Panc1 (cell line): ENCODE data around the gene CIB2. TPM values are rescaled to one million over a fixed set of nuclear protein-coding genes. Genes with fewer than 3 reads are reported as not detected.
"Not testable (repeated sequence)": the region's sequence is repeated elsewhere in the genome, so short reads cannot be mapped to it uniquely, and the experiment has no call there.

Experiments used
- ATAC-seq: fragments of 200-7000 bp; cut with Tn5 transposase; 2 replicates; pipeline ENCODE4 v1.9.1; 2020; ENCODE audit warnings: mild to moderate bottlenecking, moderate library complexity
- BruUV-seq: library from RNA; stranded (reverse); fragments of 400-500 nt; replicated peaks from 2 replicates; lab custom pipeline; 2021; lab: Mats Ljungman, UMichigan
- CTCF ChIA-PET: fragments of 300-600 bp; sonication (Branson Sonifier 250); formaldehyde crosslinking; loops from one replicate; lab custom pipeline; 2022; ENCODE audit warnings: antibody characterized with exemption; lab: Charles Lee
- POLR2A ChIA-PET: fragments of 300-600 bp; sonication (Branson Sonifier 250); formaldehyde crosslinking; loops from one replicate; lab custom pipeline; 2022; ENCODE audit warnings: antibody characterized with exemption; lab: Charles Lee
- DNase-seq: peaks from one replicate; pipeline ENCODE4 v3.0.0-alpha.2; 2010; ENCODE audit warnings: low read depth, low spot score
- H3K27ac ChIP-seq: 2 replicates; pipeline ENCODE4 v1.5.1; 2011; ENCODE audit warnings: mild to moderate bottlenecking, low read length, inconsistent platforms
- H3K27me3 ChIP-seq: fragments of 200-500 bp; sonication (Bioruptor generic); 2 replicates; pipeline ENCODE4 v1.6.0; 2014; ENCODE audit warnings: low read length, inconsistent platforms; ENCODE audit not compliant: control insufficient read depth, insufficient read depth
- H3K36me3 ChIP-seq: fragments of 200-500 bp; sonication (Bioruptor generic); 2 replicates; pipeline ENCODE4 v1.5.1; 2014; ENCODE audit warnings: inconsistent platforms, mild to moderate bottlenecking, low read length, moderate library complexity; ENCODE audit not compliant: control insufficient read depth, insufficient read depth
- H3K4me1 ChIP-seq: 2 replicates; pipeline ENCODE4 v1.5.1; 2011; ENCODE audit warnings: inconsistent platforms, mild to moderate bottlenecking, low read length, moderate library complexity; ENCODE audit not compliant: control insufficient read depth, insufficient read depth
- H3K4me3 ChIP-seq, 2 experiments: 2 replicates each; pipeline ENCODE4 v1.5.1; 2011 to 2012; ENCODE audit warnings: low read depth in 2 of 2, low read length in 2 of 2, mild to moderate bottlenecking in 2 of 2, inconsistent platforms in 1 of 2, moderate library complexity in 1 of 2
- H3K9me3 ChIP-seq: fragments of 200-500 bp; sonication (Bioruptor generic); 2 replicates; pipeline ENCODE4 v1.5.1; 2014; ENCODE audit warnings: low read depth, mild to moderate bottlenecking, inconsistent platforms, low read length, moderate library complexity; ENCODE audit not compliant: control insufficient read depth, insufficient read depth
- POLR2AphosphoS5 ChIP-seq: IDR thresholded peaks from 2 replicates; pipeline ENCODE4 v1.6.1; 2012; ENCODE audit warnings: mild to moderate bottlenecking, low read depth, low read length, moderate library complexity
- SIN3A ChIP-seq: IDR thresholded peaks from 2 replicates; pipeline ENCODE4 v1.6.1; 2012; ENCODE audit warnings: low read depth, mild to moderate bottlenecking, low read length, moderate library complexity, borderline replicate concordance; ENCODE audit not compliant: insufficient read depth
- TCF7L2 ChIP-seq: IDR thresholded peaks from 2 replicates; pipeline ENCODE4 v1.6.1; 2011; ENCODE audit warnings: mild to moderate bottlenecking, low read depth, low read length, inconsistent platforms
- in situ Hi-C: cut with HindIII; loops from 2 replicates; pipeline ENCODE4 v1.10.0; 2016; ENCODE audit warnings: low sequenced_read_pairs, low pct_unique_long_range_greater_than_20kb
- intact Hi-C: fragments of 100-400 bp; cut with micrococcal nuclease; formaldehyde crosslinking; loops from one replicate; pipeline ENCODE4 v1.10.0; 2022; ENCODE audit not compliant: unreplicated experiment
- total RNA-seq: library from RNA; stranded (reverse); gene quantifications from one replicate; pipeline ENCODE4 v1.2.1, GENCODE V29; 2021; ENCODE audit not compliant: unreplicated experiment
- TF ChIP-seq, protein P1 (sequence below): fragments of 450-650 bp; IDR thresholded peaks from 2 replicates; pipeline ENCODE4 v1.5.1; 2017; ENCODE audit warnings: mild to moderate bottlenecking
- TF ChIP-seq, protein P2 (sequence below), 2 experiments: IDR thresholded peaks; 2 replicates each; pipeline ENCODE4 v1.6.1; 2011 to 2012; ENCODE audit warnings: low read depth in 2 of 2, control low read depth in 1 of 2, low read length in 1 of 2, mild to moderate bottlenecking in 1 of 2, moderate library complexity in 1 of 2; ENCODE audit not compliant: insufficient read depth in 1 of 2

CIB2 gene
- total RNA-seq, 1 experiment from 2014 or later: 37.3 TPM

DNA sequence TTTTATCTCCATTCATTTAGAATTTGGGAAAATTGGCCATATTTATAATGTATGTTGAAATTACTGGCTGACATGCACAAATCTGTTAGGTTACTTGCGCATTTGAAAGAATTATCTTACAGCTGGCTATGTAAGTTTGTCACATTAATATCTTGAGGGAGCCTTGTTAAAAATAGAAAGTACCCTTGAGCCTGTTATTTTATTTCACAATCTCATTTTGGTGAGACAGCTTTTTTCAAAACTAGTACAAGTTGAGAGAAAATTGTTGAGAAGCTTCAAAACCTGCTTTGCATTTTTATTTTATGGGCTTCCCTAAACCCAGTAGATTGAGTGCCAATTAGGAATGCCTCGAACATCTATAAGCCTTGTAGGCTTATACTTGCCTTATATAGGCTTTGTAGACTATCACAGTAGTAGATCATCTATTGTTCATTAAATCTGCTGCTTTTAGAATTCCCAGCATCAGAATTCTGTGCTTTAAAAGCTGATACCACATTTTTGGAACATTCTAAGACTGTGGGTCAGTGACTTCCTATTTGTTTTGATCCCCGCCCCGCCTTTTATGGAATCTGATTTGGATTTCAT lies 24.2 kb upstream of the CIB2 start:
- H3K4me1 ChIP-seq: peaks cover 5% of the 10 kb centered on the region; the same call in 1 of the 2 replicates
- intact Hi-C loops: no loop called here
- in situ Hi-C loops: no loop called here
- H3K4me3 ChIP-seq: no peak overlapping the region
- ATAC-seq (no peak), DNase-seq (no peak)
- TF ChIP-seq, protein P1, sequence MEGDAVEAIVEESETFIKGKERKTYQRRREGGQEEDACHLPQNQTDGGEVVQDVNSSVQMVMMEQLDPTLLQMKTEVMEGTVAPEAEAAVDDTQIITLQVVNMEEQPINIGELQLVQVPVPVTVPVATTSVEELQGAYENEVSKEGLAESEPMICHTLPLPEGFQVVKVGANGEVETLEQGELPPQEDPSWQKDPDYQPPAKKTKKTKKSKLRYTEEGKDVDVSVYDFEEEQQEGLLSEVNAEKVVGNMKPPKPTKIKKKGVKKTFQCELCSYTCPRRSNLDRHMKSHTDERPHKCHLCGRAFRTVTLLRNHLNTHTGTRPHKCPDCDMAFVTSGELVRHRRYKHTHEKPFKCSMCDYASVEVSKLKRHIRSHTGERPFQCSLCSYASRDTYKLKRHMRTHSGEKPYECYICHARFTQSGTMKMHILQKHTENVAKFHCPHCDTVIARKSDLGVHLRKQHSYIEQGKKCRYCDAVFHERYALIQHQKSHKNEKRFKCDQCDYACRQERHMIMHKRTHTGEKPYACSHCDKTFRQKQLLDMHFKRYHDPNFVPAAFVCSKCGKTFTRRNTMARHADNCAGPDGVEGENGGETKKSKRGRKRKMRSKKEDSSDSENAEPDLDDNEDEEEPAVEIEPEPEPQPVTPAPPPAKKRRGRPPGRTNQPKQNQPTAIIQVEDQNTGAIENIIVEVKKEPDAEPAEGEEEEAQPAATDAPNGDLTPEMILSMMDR: no peak
- no peak for TF ChIP-seq SIN3A
- TF ChIP-seq, protein P2, sequence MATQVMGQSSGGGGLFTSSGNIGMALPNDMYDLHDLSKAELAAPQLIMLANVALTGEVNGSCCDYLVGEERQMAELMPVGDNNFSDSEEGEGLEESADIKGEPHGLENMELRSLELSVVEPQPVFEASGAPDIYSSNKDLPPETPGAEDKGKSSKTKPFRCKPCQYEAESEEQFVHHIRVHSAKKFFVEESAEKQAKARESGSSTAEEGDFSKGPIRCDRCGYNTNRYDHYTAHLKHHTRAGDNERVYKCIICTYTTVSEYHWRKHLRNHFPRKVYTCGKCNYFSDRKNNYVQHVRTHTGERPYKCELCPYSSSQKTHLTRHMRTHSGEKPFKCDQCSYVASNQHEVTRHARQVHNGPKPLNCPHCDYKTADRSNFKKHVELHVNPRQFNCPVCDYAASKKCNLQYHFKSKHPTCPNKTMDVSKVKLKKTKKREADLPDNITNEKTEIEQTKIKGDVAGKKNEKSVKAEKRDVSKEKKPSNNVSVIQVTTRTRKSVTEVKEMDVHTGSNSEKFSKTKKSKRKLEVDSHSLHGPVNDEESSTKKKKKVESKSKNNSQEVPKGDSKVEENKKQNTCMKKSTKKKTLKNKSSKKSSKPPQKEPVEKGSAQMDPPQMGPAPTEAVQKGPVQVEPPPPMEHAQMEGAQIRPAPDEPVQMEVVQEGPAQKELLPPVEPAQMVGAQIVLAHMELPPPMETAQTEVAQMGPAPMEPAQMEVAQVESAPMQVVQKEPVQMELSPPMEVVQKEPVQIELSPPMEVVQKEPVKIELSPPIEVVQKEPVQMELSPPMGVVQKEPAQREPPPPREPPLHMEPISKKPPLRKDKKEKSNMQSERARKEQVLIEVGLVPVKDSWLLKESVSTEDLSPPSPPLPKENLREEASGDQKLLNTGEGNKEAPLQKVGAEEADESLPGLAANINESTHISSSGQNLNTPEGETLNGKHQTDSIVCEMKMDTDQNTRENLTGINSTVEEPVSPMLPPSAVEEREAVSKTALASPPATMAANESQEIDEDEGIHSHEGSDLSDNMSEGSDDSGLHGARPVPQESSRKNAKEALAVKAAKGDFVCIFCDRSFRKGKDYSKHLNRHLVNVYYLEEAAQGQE (IDR thresholded peaks at IDR 0.05; ENCODE audit: insufficient read depth in 1 of 2, low read depth in 2 of 2, low read length in 1 of 2): no peak
- TF ChIP-seq TCF7L2: no peak
- no peak for TF ChIP-seq POLR2AphosphoS5
- H3K27ac ChIP-seq: no peak overlapping the region
- H3K27me3 ChIP-seq: no peaks in the 10 kb centered on the region
- no peaks in the 10 kb centered on the region for H3K9me3 ChIP-seq
- H3K36me3 ChIP-seq: peaks cover 13% of the 10 kb centered on the region; the same call in 1 of the 2 replicates
- CTCF ChIA-PET: interaction anchor here (0.7 kb wide), 1 partner anchor 13 kb away, joined by 4 read pairs; no protein-coding TSS in a partner anchor
- POLR2A ChIA-PET: interaction anchor here (0.6 kb wide), 1 partner anchor 348 kb away, joined by 6 read pairs; no protein-coding TSS in a partner anchor
- BruUV-seq: no TSS peak

DNA sequence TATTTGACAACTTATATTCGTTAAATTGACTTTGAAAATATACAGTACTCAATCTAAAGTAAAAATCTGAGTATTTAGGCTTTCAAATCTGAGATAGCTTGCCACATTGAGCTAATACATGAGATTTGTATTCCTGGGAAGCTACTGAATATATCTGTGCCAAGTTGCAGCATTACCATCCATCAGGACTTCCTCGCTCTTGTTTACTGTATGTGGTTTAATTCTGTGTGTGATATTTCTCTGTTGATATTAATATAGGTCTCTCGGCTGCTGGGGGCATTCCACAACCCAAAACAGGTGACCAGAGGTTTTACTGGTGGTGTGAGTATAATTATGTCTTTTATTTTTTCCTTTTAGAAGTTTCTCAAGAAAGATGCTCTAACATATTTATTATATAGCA lies 23.7 kb upstream of the CIB2 start:
- Histone ChIP-seq H3K27me3 (no peaks in the 10 kb centered on the region), H3K4me3 (no peak overlapping the region), H3K36me3 (peaks cover 13% of the 10 kb centered on the region; the same call in 1 of the 2 replicates), H3K27ac (no peak overlapping the region), H3K4me1 (peaks cover 9% of the 10 kb centered on the region; the same call in 1 of the 2 replicates), H3K9me3 (no peaks in the 10 kb centered on the region)
- intact Hi-C loops: no loop called here
- in situ Hi-C loops: no loop called here
- ChIA-PET CTCF (no interaction called here), POLR2A (interaction anchor here (0.6 kb wide), 1 partner anchor 349 kb away, joined by 6 read pairs; no protein-coding TSS in a partner anchor)
- BruUV-seq: no TSS peak
- ATAC-seq (no peak), DNase-seq (no peak)
- TF ChIP-seq SIN3A (no peak), TCF7L2 (no peak), POLR2AphosphoS5 (no peak)
- TF ChIP-seq, protein P2 (IDR thresholded peaks at IDR 0.05; ENCODE audit: insufficient read depth in 1 of 2, low read depth in 2 of 2, low read length in 1 of 2): no peak
- TF ChIP-seq, protein P1: no peak

DNA sequence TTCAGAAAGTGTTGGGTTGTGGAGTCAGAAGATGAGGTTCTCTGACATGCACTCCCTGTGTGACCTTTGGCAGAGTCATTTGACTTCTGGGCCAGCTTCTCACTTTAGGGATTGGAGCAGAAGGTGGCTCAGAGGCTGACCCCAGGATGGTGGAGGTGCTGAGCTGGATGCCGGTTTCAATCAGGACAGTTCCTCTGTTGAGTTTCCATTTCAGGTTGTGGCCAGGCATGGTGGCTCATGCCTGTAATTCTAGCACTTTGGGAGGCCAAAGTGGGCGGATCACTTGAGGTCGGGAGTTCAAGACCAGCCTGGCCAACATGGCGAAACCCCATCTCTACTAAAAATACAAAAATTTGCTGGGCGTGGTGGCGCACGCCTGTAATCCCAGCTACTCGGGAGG lies 19.8 kb upstream of the CIB2 start:
- POLR2A ChIA-PET, CTCF ChIA-PET, in situ Hi-C loops, H3K4me3 ChIP-seq, H3K36me3 ChIP-seq, H3K27ac ChIP-seq, DNase-seq, H3K9me3 ChIP-seq, intact Hi-C loops, ATAC-seq, H3K27me3 ChIP-seq, BruUV-seq: not testable (repeated sequence)
- H3K4me1 ChIP-seq: peaks cover 13% of the 10 kb centered on the region
